ENCODE results near the gene TCF12. TPM values are rescaled to one million over a fixed set of nuclear protein-coding genes. Genes with fewer than 3 reads are reported as not detected.
A peak's percentile ranks its signal among the peaks of the same experiment; 100 is the strongest.

TCF12 gene
- total and polyA plus RNA-seq, 8 donors: 7.7 to 67.4 (median 27.3) TPM

DNA sequence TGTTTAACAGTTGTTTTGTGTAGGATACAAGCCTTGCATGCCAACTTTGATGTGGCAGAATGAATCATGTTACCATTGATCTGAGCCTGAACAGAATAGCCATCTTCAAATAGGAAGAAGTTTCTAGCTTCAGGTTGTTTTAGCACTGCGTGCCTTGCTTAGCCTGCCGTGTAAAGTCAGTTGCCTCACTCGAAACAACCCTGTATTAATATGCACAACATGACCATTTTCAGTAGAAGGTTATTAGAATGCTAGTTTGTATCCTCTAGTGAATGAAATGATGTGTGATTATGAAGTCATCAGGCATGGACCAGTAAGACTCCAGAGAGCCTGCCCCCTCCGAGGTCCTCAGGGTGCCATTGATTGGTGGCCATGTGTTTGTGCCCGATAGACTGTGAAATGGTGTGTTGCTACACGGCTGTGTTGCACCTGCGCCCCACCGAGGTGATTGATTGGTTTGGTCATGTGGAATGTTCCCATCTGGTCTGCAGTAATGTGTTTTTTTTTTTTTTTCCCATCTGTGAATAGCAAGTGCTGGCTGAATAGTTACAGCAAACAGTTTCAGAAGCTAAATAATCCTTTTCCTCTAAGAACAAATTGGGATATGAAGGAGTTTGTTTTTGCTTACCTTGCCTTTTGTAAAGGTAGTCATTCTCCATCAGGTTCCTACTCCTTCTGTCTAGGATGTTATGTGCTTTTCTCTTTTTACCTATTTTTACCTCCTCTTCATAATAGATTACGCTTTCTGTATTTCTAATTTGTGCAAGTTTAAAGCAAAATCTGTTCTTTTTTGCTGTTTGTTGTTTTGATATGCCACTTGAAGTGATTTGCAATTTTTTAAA, 214.9 kb downstream of the TCF12 start:
- TF ChIP-seq, protein P1, sequence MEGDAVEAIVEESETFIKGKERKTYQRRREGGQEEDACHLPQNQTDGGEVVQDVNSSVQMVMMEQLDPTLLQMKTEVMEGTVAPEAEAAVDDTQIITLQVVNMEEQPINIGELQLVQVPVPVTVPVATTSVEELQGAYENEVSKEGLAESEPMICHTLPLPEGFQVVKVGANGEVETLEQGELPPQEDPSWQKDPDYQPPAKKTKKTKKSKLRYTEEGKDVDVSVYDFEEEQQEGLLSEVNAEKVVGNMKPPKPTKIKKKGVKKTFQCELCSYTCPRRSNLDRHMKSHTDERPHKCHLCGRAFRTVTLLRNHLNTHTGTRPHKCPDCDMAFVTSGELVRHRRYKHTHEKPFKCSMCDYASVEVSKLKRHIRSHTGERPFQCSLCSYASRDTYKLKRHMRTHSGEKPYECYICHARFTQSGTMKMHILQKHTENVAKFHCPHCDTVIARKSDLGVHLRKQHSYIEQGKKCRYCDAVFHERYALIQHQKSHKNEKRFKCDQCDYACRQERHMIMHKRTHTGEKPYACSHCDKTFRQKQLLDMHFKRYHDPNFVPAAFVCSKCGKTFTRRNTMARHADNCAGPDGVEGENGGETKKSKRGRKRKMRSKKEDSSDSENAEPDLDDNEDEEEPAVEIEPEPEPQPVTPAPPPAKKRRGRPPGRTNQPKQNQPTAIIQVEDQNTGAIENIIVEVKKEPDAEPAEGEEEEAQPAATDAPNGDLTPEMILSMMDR (IDR thresholded peaks at IDR 0.05): no peak
- no peaks in the 10 kb centered on the region for H3K9me3 ChIP-seq
- WGBS, 2 donors: 33% methylated on average over 9 of the region's 9 CpGs
- H3K27ac ChIP-seq: no peak overlapping the region
- intact Hi-C loops (cut with DNase I): no loop called here
- DNase-seq: peak; percentile 51 to 68 (median 60)
- H3K4me3 ChIP-seq: no peak overlapping the region
- no peaks in the 10 kb centered on the region for H3K36me3 ChIP-seq
- H3K4me1 ChIP-seq: peaks cover 4 to 8% (median 4%) of the 10 kb centered on the region in 3 donors
- no peaks in the 10 kb centered on the region for H3K27me3 ChIP-seq
- peak; percentile 87 to 94 (median 92) for ATAC-seq
- FAIRE-seq: no peak

DNA sequence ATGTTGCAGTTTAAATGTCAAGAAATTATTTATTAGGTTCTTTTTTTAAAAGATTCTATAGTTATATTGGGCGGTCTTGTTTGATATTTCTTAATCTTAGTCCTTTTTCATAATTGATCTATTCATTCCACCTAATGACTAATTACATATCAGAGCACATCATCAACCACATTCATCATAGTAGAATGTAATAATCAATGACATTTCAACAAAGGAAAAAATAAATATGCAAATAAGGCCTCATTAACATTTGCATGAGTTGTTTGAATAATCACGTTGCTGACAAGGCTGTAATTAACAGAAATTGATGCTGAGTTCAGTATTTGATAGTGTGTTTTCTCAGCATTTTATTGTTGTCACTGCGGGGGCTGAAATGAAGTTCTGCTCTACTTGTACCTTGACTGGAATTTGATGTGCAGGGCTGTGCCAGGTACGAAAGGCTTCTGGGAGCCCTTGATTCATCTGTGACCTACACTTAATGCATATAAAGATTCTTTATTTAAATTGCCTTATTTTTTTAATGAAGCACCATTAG, 215.7 kb downstream of the TCF12 start:
- 83 to 84% methylated on average over 4 of the region's 4 CpGs for WGBS, 2 donors
- intact Hi-C loops (cut with DNase I): no loop called here
- Histone ChIP-seq H3K4me3 (no peak overlapping the region), H3K9me3 (no peaks in the 10 kb centered on the region), H3K27me3 (no peaks in the 10 kb centered on the region), H3K36me3 (no peaks in the 10 kb centered on the region), H3K4me1 (peaks cover 4 to 8% (median 4%) of the 10 kb centered on the region in 3 donors), H3K27ac (no peak overlapping the region)
- no peak for ATAC-seq
- DNase-seq: no peak
- FAIRE-seq: no peak
- TF ChIP-seq, protein P1 (IDR thresholded peaks at IDR 0.05): no peak

DNA sequence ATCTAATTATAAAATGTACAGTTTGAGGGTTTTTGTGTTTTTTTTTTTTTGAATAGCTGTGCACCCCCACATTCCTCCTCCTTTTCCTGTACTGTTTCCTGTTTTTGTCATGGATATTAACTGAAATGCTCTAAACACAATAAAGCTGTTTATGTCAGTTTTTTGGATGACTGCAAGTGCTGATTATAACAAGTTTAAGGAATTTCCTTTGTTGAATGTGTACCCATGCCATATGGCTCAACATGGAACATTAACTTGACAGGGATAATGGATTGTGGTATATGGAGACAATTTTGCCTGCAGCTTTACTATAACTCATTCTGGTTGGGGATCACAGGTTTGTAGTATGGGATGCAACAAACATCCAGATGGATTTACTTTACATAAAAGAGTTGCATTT, 216.4 kb downstream of the TCF12 start:
- TF ChIP-seq, protein P1 (IDR thresholded peaks at IDR 0.05): no peak
- no peaks in the 10 kb centered on the region for H3K36me3 ChIP-seq
- DNase-seq (no peak), ATAC-seq (no peak), FAIRE-seq (no peak)
- no peak overlapping the region for H3K27ac ChIP-seq
- H3K9me3 ChIP-seq: no peaks in the 10 kb centered on the region
- H3K27me3 ChIP-seq: no peaks in the 10 kb centered on the region
- H3K4me1 ChIP-seq: peaks cover 4 to 8% (median 4%) of the 10 kb centered on the region in 3 donors
- no peak overlapping the region for H3K4me3 ChIP-seq
- intact Hi-C loops (cut with DNase I): no loop called here

DNA sequence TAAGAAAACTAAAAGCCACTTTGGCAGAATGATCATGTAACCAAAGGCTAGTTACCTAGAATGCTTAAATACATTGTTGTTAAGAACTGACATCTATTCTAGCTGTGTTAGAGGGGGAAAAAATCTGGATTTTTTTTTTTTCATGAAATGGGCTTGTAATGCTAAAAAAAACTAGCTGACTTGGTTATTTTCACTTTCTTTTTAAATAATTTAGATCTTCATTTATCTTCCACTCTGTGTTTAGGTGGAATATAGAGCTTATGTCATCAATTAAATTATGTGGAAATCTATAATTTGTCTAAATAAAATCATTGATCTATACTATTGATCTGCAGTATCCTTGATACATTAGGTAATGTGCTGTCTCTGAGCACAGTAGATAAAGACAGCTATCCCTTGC, 217.4 kb downstream of the TCF12 start:
- no peaks in the 10 kb centered on the region for H3K36me3 ChIP-seq
- intact Hi-C loops (cut with DNase I): no loop called here
- FAIRE-seq: no peak
- DNase-seq: no peak
- no peak overlapping the region for H3K4me3 ChIP-seq
- no peak overlapping the region for H3K27ac ChIP-seq
- TF ChIP-seq, protein P1 (IDR thresholded peaks at IDR 0.05): no peak
- H3K27me3 ChIP-seq: no peaks in the 10 kb centered on the region
- peaks cover 4 to 8% (median 4%) of the 10 kb centered on the region in 3 donors for H3K4me1 ChIP-seq
- no peaks in the 10 kb centered on the region for H3K9me3 ChIP-seq
- no peak for ATAC-seq

DNA sequence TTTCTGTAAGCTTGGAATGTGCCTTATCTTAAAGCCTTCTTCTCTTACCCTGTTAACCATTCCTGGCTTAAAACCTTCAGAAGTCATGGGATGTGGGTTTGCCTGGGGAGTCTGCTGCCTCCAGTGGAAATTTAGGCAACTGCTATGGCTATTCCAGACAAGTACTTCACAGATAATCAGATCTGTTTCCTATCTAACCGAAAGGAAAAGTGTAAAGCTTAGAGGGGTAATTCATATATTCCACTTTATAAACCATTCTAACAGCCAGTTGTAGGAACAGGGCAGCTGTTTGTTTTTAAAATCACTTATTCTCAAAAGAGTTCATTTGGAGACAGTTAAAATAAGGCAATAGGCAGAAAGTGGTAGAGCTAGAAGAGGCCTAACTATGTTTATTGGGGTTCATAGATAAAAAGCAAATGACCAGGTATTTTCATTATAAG, 219.9 kb downstream of the TCF12 start:
- 5 to 6% methylated on average over 1 of the region's 1 CpG for WGBS, 2 donors
- intact Hi-C loops (cut with DNase I): no loop called here
- FAIRE-seq: peak; percentile 32

More for the DNA sequence above, 219.9 kb downstream of the TCF12 start:
- H3K27me3 ChIP-seq: no peaks in the 10 kb centered on the region
- peak; percentile 46 to 78 (median 70) for ATAC-seq
- DNase-seq: peak in 1 of 6 donors; percentile 13
- TF ChIP-seq, protein P1 (IDR thresholded peaks at IDR 0.05): peak; percentile 29 to 66 (median 52)
- H3K27ac ChIP-seq: no peak overlapping the region
- H3K36me3 ChIP-seq: no peaks in the 10 kb centered on the region
- H3K4me1 ChIP-seq: peaks cover 4 to 8% (median 4%) of the 10 kb centered on the region in 3 donors
- no peaks in the 10 kb centered on the region for H3K9me3 ChIP-seq
- H3K4me3 ChIP-seq: no peak overlapping the region

Measured in pancreas (tissue), 10 donors.